MM.1S (cell line): ENCODE measurements around the gene ATRN.

Experiments
- CTCF ChIP-seq: fragments of 300-600 bp; sonication (generic); IDR thresholded peaks from 2 replicates; pipeline ENCODE4 v1.5.1; 2016; ENCODE audit warnings: antibody characterized with exemption, low read length, mixed read lengths
- EZH2 ChIP-seq: fragments of 300-600 bp; sonication (generic); optimal IDR thresholded peaks from 2 replicates; pipeline ENCODE3; 2017; ENCODE audit warnings: low read depth, mild to moderate bottlenecking, antibody characterized with exemption, low read length, mixed read lengths
- EZH2phosphoT487 ChIP-seq: fragments of 300-600 bp; sonication (generic); IDR thresholded peaks from 2 replicates; pipeline ENCODE4 v1.6.1; 2018; ENCODE audit warnings: antibody characterized with exemption, low read length

GRCh38 chr20:3692706-3693294 lies 222.0 kb downstream of the ATRN start:
- TF ChIP-seq CTCF (no peak), EZH2 (no peak), EZH2phosphoT487 (no peak)
